ENCODE results near the gene SOD2. TPM values are rescaled to one million over a fixed set of nuclear protein-coding genes. Genes with fewer than 3 reads are reported as not detected.

Gene SOD2
- total and polyA plus RNA-seq, 9 of the 15 experiments (the other 6 are each of a cell fraction or from before 2014, with no cell fraction given) = 39.8 to 140 (median 95.8) TPM

DNA sequence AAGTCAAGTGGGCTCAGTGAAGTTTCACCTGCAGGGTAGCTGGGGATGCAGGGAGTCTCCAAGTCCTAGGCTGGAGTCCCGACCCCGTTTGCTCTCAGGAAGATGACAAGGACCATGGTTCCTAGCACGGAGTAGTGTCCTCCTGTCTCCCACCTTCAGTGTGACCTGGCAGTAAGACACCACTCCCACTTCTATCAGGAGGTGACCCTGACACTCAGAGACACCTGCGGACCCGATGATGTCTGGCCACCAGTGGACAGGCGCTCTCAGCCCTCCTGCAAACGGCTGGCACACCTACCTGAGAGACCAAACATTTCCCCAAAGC lies 1.1 kb downstream of the SOD2 start (continued):
- TF ChIP-seq, protein P1, sequence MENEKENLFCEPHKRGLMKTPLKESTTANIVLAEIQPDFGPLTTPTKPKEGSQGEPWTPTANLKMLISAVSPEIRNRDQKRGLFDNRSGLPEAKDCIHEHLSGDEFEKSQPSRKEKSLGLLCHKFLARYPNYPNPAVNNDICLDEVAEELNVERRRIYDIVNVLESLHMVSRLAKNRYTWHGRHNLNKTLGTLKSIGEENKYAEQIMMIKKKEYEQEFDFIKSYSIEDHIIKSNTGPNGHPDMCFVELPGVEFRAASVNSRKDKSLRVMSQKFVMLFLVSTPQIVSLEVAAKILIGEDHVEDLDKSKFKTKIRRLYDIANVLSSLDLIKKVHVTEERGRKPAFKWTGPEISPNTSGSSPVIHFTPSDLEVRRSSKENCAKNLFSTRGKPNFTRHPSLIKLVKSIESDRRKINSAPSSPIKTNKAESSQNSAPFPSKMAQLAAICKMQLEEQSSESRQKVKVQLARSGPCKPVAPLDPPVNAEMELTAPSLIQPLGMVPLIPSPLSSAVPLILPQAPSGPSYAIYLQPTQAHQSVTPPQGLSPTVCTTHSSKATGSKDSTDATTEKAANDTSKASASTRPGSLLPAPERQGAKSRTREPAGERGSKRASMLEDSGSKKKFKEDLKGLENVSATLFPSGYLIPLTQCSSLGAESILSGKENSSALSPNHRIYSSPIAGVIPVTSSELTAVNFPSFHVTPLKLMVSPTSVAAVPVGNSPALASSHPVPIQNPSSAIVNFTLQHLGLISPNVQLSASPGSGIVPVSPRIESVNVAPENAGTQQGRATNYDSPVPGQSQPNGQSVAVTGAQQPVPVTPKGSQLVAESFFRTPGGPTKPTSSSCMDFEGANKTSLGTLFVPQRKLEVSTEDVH (IDR thresholded peaks at IDR 0.05; ENCODE audit: low read depth, partially characterized antibody) = no peak
- TF ChIP-seq ZNF263 (CRISPR knock-in tag; IDR thresholded peaks at IDR 0.05; ENCODE audit: borderline replicate concordance) = no peak
- no peak for TF ChIP-seq KDM5B (IDR thresholded peaks at IDR 0.05; ENCODE audit: insufficient replicate concordance, low read depth, low read length)
- no peak for TF ChIP-seq ZNF583 (CRISPR knock-in tag; IDR thresholded peaks at IDR 0.05)
- TF ChIP-seq NR2C1 (IDR thresholded peaks at IDR 0.05) = peak; percentile 63; the same call in 1 of the 2 replicates
- TF ChIP-seq NR2C1 (tag; IDR thresholded peaks at IDR 0.05) = no peak

DNA sequence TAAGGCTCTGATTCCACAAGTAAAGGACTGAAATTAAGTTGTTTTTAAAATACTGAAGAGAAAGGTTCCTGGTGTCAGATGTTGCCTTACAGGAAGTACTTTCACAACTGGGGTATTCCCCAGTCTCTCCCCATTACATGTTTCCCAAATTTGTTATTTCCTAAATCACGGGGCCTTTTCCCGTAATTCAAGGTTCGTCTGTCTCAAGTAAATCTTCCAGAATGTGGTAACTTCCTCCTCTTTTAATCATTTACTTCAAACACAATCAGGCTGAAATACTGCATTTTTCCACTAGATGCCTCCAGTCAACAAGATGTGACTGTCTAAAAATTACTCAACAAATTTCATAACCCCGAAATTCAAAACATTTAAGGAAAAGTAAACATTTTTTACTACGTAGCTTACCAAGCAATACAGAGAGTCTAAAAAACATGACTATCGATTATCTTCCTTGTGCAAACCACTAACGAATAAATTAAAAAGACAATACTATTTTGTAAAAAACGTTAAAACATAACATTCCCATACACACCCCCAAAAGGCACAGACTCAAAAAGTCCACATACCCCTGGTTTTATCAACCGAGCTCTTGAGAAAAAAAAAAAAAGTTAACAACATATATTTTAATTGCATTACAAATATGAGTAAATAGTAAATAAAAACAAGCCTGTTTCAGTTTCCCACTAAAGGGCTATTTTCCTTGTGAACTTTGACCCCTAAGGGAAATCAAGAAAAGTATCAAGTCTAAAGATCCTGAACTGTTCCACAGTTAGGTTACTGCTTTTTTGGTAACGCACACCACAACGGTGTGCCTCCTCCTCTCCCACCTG lies 1.7 kb downstream of the SOD2 start:
- CTCF ChIA-PET (ENCODE audit: low intra/inter-chr PET ratio) = interaction anchor here (0.7 to 1.1 kb wide), 5 partner anchors 97 to 764 kb away, joined by 3 to 4 read pairs (median 3); no protein-coding TSS in a partner anchor
- FAIRE-seq = peak; percentile 79
- Histone ChIP-seq H3K27ac (ENCODE audit: extremely low read depth, low read depth, low read length) (peak overlapping the region; percentile 98; the same call in 2 of the 3 replicates), H3K27me3 (ENCODE audit: control insufficient read depth in 2 of 2, insufficient read depth in 2 of 2, low read length in 2 of 2) (no peaks in the 10 kb centered on the region), H3K4me1 (replicated peaks in 1 of 2; ENCODE audit: control insufficient read depth in 2 of 2, insufficient read depth in 2 of 2, low read length in 2 of 2) (peaks cover 19 to 25% of the 10 kb centered on the region in 2 experiments; a peak in 4 of 5 replicates), H3K4me3 (peak overlapping the region; percentile 93), H3K4me2 (ENCODE audit: insufficient read depth, low read length) (peak overlapping the region; percentile 96), H3K79me2 (ENCODE audit: control insufficient read depth, insufficient read depth, low read length) (peaks cover 64% of the 10 kb centered on the region), H3K36me3 (ENCODE audit: control insufficient read depth, insufficient read depth, low read length) (peaks cover 57% of the 10 kb centered on the region), H3K9me1 (ENCODE audit: control insufficient read depth, insufficient read depth, low read length) (no peaks in the 10 kb centered on the region), H3K9me3 (replicated peaks; ENCODE audit: control insufficient read depth, insufficient read depth, low read depth, low read length) (no peaks in the 10 kb centered on the region), H3K9ac (ENCODE audit: insufficient read depth in 1 of 2, low read depth in 2 of 2, low read length in 2 of 2) (peak overlapping the region; percentile 89 to 99), H4K20me1 (replicated peaks; ENCODE audit: control insufficient read depth, insufficient read depth, low read length) (peaks cover 9% of the 10 kb centered on the region), H2AFZ (ENCODE audit: low read depth, low read length) (no peak overlapping the region)
- ATAC-seq = no peak
- intact Hi-C loops (cut with micrococcal nuclease) (loop anchor here (1.0 to 5.0 kb wide), 3 partner anchors 99 to 411 kb away; partner anchors contain the start of gene MRPL18), in situ Hi-C loops (cut with MboI) (no loop called here)
- BruUV-seq (replicated peaks) = TSS peak; percentile 59
- DNase-seq (ENCODE audit: extremely low read depth in 1 of 4, low spot score in 3 of 4) = peak; percentile 40 to 70 (median 52)
- WGBS (ENCODE audit: insufficient coverage, low coverage, missing lambda C conversion rate) = 3% methylated on average over 11 of the region's 11 CpGs
- POLR2A ChIA-PET = interaction anchor here (0.6 to 3.1 kb wide), 8 partner anchors 9 to 1047 kb away, joined by 3 to 16 read pairs (median 5); partner anchors contain the start of genes DYNLT1, MRPL18, TCP1 and WTAP
- TF ChIP-seq PTBP1 (IDR thresholded peaks at IDR 0.05; ENCODE audit: low read depth, low read length) (no peak), SOX6 (IDR thresholded peaks at IDR 0.05) (peak; percentile 32; the same call in 1 of the 2 replicates), TAF15 (IDR thresholded peaks at IDR 0.05; ENCODE audit: low read depth, low read length) (no peak), PML (IDR thresholded peaks at IDR 0.05; ENCODE audit: low read length) (no peak), ETV6 (IDR thresholded peaks at IDR 0.05; ENCODE audit: borderline replicate concordance in 1 of 2, low read depth in 2 of 2, low read length in 1 of 2) (no peak), ETV6 (CRISPR knock-in tag; IDR thresholded peaks at IDR 0.05; ENCODE audit: borderline replicate concordance) (no peak), CBFB (CRISPR knock-in tag; IDR thresholded peaks at IDR 0.05) (no peak), CREB3 (tag; conservative IDR thresholded peaks at IDR 0.05; ENCODE audit: low read depth) (no peak)
